H1 (cell line): ENCODE data around the gene ILF3. TPM values are rescaled to one million over a fixed set of nuclear protein-coding genes. Genes with fewer than 3 reads are reported as not detected.

ENCODE experiments used
- CTCF ChIA-PET: fragments of 300-600 bp; sonication (Branson Sonifier 250); formaldehyde crosslinking; loops from one replicate; lab custom pipeline; 2021; ENCODE audit not compliant: partially characterized antibody; lab: Charles Lee
- POLR2A ChIA-PET: fragments of 300-600 bp; sonication (Branson Sonifier 250); formaldehyde crosslinking; loops from one replicate; lab custom pipeline; 2021; ENCODE audit warnings: inconsistent platforms; ENCODE audit not compliant: partially characterized antibody; lab: Charles Lee
- DNase-seq, 2 experiments: peaks; one replicate each; pipeline versions ENCODE4 v3.0.0 to v3.0.0-alpha.2; 2010 to 2022; ENCODE audit warnings: low spot score in 2 of 2, low read depth in 1 of 2, mixed read lengths in 1 of 2
- FAIRE-seq: peaks from 2 replicates; lab custom pipeline; 2011; peaks lifted over from hg19 to GRCh38; lab: Jason Lieb, UNC
- H2AFZ ChIP-seq: 2 replicates; pipeline ENCODE4 v1.8.1; 2012; ENCODE audit warnings: low read length, inconsistent platforms
- H2AK5ac ChIP-seq: 2 replicates; pipeline ENCODE4 v1.6.1; 2013; ENCODE audit warnings: low read depth, low read length
- H2BK120ac ChIP-seq: replicated peaks from 2 replicates; pipeline ENCODE3; 2013; ENCODE audit warnings: low read depth, low read length, inconsistent platforms
- H2BK12ac ChIP-seq: 2 replicates; pipeline ENCODE4 v1.6.1; 2013; ENCODE audit warnings: low read depth, low read length
- H2BK15ac ChIP-seq: 2 replicates; pipeline ENCODE4 v1.6.1; 2013; ENCODE audit warnings: low read length
- H2BK20ac ChIP-seq: 2 replicates; pipeline ENCODE4 v1.6.1; 2013; ENCODE audit warnings: low read length
- H2BK5ac ChIP-seq: 2 replicates; pipeline ENCODE4 v1.6.1; 2013; ENCODE audit warnings: low read depth, low read length
- H3K14ac ChIP-seq: 2 replicates; pipeline ENCODE4 v1.6.1; 2013; ENCODE audit warnings: inconsistent platforms; ENCODE audit not compliant: insufficient read length
- H3K18ac ChIP-seq: 2 replicates; pipeline ENCODE4 v1.6.1; 2013; ENCODE audit warnings: low read length; ENCODE audit errors: extremely low read depth
- H3K23ac ChIP-seq: 2 replicates; pipeline ENCODE4 v1.6.1; 2013; ENCODE audit warnings: inconsistent platforms; ENCODE audit not compliant: insufficient read length
- H3K23me2 ChIP-seq: 2 replicates; pipeline ENCODE4 v1.6.1; 2013; ENCODE audit warnings: low read depth, low read length
- H3K27ac ChIP-seq: 2 replicates; pipeline ENCODE4 v1.6.1; 2011; ENCODE audit warnings: low read depth, low read length, inconsistent platforms
- H3K27me3 ChIP-seq, 4 experiments: replicated peaks in 1 of 4; 1 replicate in 1 of 4; 2 replicates in 3 of 4; pipeline versions ENCODE4 v1.6.1 to v1.8.1; 2011 to 2013; ENCODE audit warnings: low read length in 3 of 4, mild to moderate bottlenecking in 3 of 4, inconsistent platforms in 2 of 4, mixed read lengths in 2 of 4, moderate library complexity in 1 of 4; ENCODE audit not compliant: control insufficient read depth in 3 of 4, insufficient read depth in 3 of 4; ENCODE audit errors: extremely low read depth in 1 of 4
- H3K36me3 ChIP-seq, 4 experiments: 2 replicates each; pipeline versions ENCODE4 v1.6.1 to v1.8.1; 2011 to 2013; ENCODE audit warnings: mild to moderate bottlenecking in 4 of 4, low read length in 3 of 4, moderate library complexity in 2 of 4, control low read depth in 1 of 4, inconsistent platforms in 1 of 4; ENCODE audit not compliant: insufficient read depth in 4 of 4, control insufficient read depth in 2 of 4
- H3K4ac ChIP-seq: replicated peaks from 2 replicates; pipeline ENCODE3; 2013; ENCODE audit warnings: low read length, low read depth, mixed read lengths, inconsistent platforms; ENCODE audit not compliant: insufficient read length
- H3K4me1 ChIP-seq, 4 experiments: replicated peaks in 1 of 4; 1 replicate in 1 of 4; 2 replicates in 3 of 4; pipeline versions ENCODE4 v1.6.1 to v1.8.1; 2011 to 2013; ENCODE audit warnings: low read length in 3 of 4, inconsistent platforms in 2 of 4, mixed read lengths in 1 of 4; ENCODE audit not compliant: insufficient read depth in 4 of 4, control insufficient read depth in 3 of 4
- H3K4me2 ChIP-seq, 2 experiments: 2 replicates each; pipeline versions ENCODE4 v1.6.1 to v1.8.1; 2011 to 2013; ENCODE audit warnings: low read depth in 2 of 2, low read length in 2 of 2, control low read depth in 1 of 2, inconsistent platforms in 1 of 2, mild to moderate bottlenecking in 1 of 2; ENCODE audit not compliant: insufficient read depth in 1 of 2
- H3K4me3 ChIP-seq, 4 experiments: fragments of 200-600, 300-600 bp in 1 of 4; sonication (generic), shearing (Covaris generic), sonication (Bioruptor Twin) in 1 of 4; 2 replicates each; pipeline versions ENCODE4 v1.5.1 to v1.8.1; 2011 to 2016; ENCODE audit warnings: low read length in 4 of 4, low read depth in 3 of 4, control low read depth in 2 of 4, inconsistent platforms in 2 of 4, mild to moderate bottlenecking in 2 of 4, mixed read lengths in 1 of 4, moderate library complexity in 1 of 4; ENCODE audit not compliant: insufficient read depth in 2 of 4; ENCODE audit errors: extremely low read depth in 1 of 4
- H3K56ac ChIP-seq: replicated peaks from 2 replicates; pipeline ENCODE3; 2013; ENCODE audit warnings: low read depth, mild to moderate bottlenecking, mixed read lengths, low read length, inconsistent platforms; ENCODE audit not compliant: insufficient read length
- H3K79me1 ChIP-seq: 2 replicates; pipeline ENCODE4 v1.6.1; 2013; ENCODE audit warnings: low read depth, low read length, control low read depth
- H3K79me2 ChIP-seq, 2 experiments: 2 replicates each; pipeline versions ENCODE4 v1.6.1 to v1.8.1; 2012 to 2013; ENCODE audit warnings: low read length in 2 of 2, mild to moderate bottlenecking in 2 of 2, inconsistent platforms in 1 of 2; ENCODE audit not compliant: insufficient read depth in 2 of 2, control insufficient read depth in 1 of 2
- H3K9ac ChIP-seq, 4 experiments: replicated peaks in 1 of 4; 1 replicate in 1 of 4; 2 replicates in 3 of 4; pipeline versions ENCODE4 v1.6.1 to v1.8.1; 2011 to 2013; ENCODE audit warnings: low read depth in 3 of 4, low read length in 3 of 4, control low read depth in 2 of 4, mild to moderate bottlenecking in 2 of 4, moderate library complexity in 2 of 4, inconsistent platforms in 1 of 4; ENCODE audit errors: extremely low read depth in 1 of 4
- H3K9me3 ChIP-seq, 2 experiments: 2 replicates each; pipeline versions ENCODE4 v1.6.1 to v1.8.1; 2012 to 2013; ENCODE audit warnings: mild to moderate bottlenecking in 2 of 2, moderate library complexity in 2 of 2, control low read depth in 1 of 2, inconsistent platforms in 1 of 2, low read depth in 1 of 2, low read length in 1 of 2, mixed read lengths in 1 of 2; ENCODE audit not compliant: insufficient read depth in 2 of 2
- H4K20me1 ChIP-seq, 2 experiments: replicated peaks in 1 of 2; 2 replicates each; pipeline versions ENCODE3 to v1.8.1; 2011 to 2013; ENCODE audit warnings: inconsistent platforms in 2 of 2, low read length in 2 of 2, mild to moderate bottlenecking in 1 of 2; ENCODE audit not compliant: insufficient read depth in 2 of 2, control insufficient read depth in 1 of 2
- H4K5ac ChIP-seq: 2 replicates; pipeline ENCODE4 v1.6.1; 2013; ENCODE audit warnings: low read length, low read depth, mixed read lengths, inconsistent platforms; ENCODE audit not compliant: insufficient read length
- H4K8ac ChIP-seq: 2 replicates; pipeline ENCODE4 v1.8.0; 2013; ENCODE audit warnings: mild to moderate bottlenecking, moderate library complexity, low read length, inconsistent platforms; ENCODE audit not compliant: insufficient read depth; ENCODE audit errors: extremely low read depth
- H4K91ac ChIP-seq: replicated peaks from 2 replicates; pipeline ENCODE3; 2013; ENCODE audit warnings: low read length, mixed read lengths, inconsistent platforms; ENCODE audit not compliant: insufficient read length
- BCL11A ChIP-seq, 2 experiments: IDR thresholded peaks; one replicate each; pipeline ENCODE4 v1.6.1; 2011; ENCODE audit warnings: low read depth in 2 of 2, low read length in 2 of 2, mild to moderate bottlenecking in 2 of 2
- CBX5 ChIP-seq: fragments of 300-800, 300-1000 bp; sonication (generic); IDR thresholded peaks from 2 replicates; pipeline ENCODE4 v1.7.1; 2016; ENCODE audit warnings: antibody characterized with exemption, low read length, low read depth
- CHD1 ChIP-seq: IDR thresholded peaks from 2 replicates; pipeline ENCODE4 v1.6.1; 2012; ENCODE audit warnings: low read depth, low read length, improper control_type of control experiment
- FOSL1 ChIP-seq: IDR thresholded peaks from 2 replicates; pipeline ENCODE4 v1.6.1; 2011; ENCODE audit warnings: mild to moderate bottlenecking, low read depth, low read length, moderate library complexity; ENCODE audit not compliant: insufficient read depth
- KDM5A ChIP-seq: fragments of 200-600 bp; IDR thresholded peaks from 2 replicates; pipeline ENCODE4 v1.7.1; 2012; ENCODE audit warnings: mild to moderate bottlenecking, low read length, inconsistent platforms, mixed read lengths
- MAFK ChIP-seq: IDR thresholded peaks from 2 replicates; pipeline ENCODE4 v1.6.1; 2012; ENCODE audit warnings: low read depth, mild to moderate bottlenecking, improper control_type of control experiment, low read length
- POLR2A ChIP-seq, 2 experiments: IDR thresholded peaks; 1 replicate in 1 of 2; 2 replicates in 1 of 2; pipeline ENCODE4 v1.6.1; 2011; ENCODE audit warnings: low read depth in 2 of 2, low read length in 2 of 2, mild to moderate bottlenecking in 2 of 2; ENCODE audit errors: control extremely low read depth in 1 of 2
- RNF2 ChIP-seq: fragments of 200-900, 300-1000 bp; sonication (generic); IDR thresholded peaks from 2 replicates; pipeline ENCODE4 v1.7.1; 2016; ENCODE audit warnings: borderline replicate concordance, low read depth, mild to moderate bottlenecking, antibody characterized with exemption, low read length; ENCODE audit not compliant: poor library complexity, severe bottlenecking; ENCODE audit errors: missing control alignments
- SP1 ChIP-seq: IDR thresholded peaks from 2 replicates; pipeline ENCODE4 v1.6.1; 2011; ENCODE audit warnings: low read depth, low read length
- TBP ChIP-seq: IDR thresholded peaks from 2 replicates; pipeline ENCODE4 v1.6.1; 2011; ENCODE audit warnings: low read depth, low read length, improper control_type of control experiment
- TEAD4 ChIP-seq: IDR thresholded peaks from 2 replicates; pipeline ENCODE4 v1.6.1; 2012; ENCODE audit warnings: low read depth, low read length, inconsistent platforms, mixed read lengths
- WGBS, 2 experiments: shearing (Covaris generic) in 1 of 2; methylation state at CpG; one replicate each; pipeline versions ENCODE4 v1.1.6 to v1.1.7; 2013 to 2015; ENCODE audit warnings: low lambda C conversion rate in 2 of 2, mixed read lengths in 2 of 2, inconsistent platforms in 1 of 2, low coverage in 1 of 2, missing lambda C conversion rate in 1 of 2; ENCODE audit not compliant: insufficient replicate concordance in 2 of 2, insufficient coverage in 1 of 2, insufficient read length in 1 of 2; ENCODE audit errors: extremely low coverage in 1 of 2, missing lambda C conversion rate in 1 of 2; 5-methylcytosine and 5-hydroxymethylcytosine counted together
- polyA plus RNA-seq, 7 experiments: library from polyadenylated mRNA; depleted of rRNA in 3 of 7; stranded (reverse) in 5 of 7; unstranded in 2 of 7; fragments of >200 nt in 5 of 7; fragments of 200-250 nt in 2 of 7; gene quantifications; 1 replicate in 5 of 7; 2 replicates in 1 of 7; 4 replicates in 1 of 7; pipeline versions ENCODE4 v1.2.1 to v1.2.3, GENCODE V29; 2011 to 2013; ENCODE audit warnings: missing spikeins in 2 of 7, mixed read lengths in 2 of 7
- total RNA-seq: library from RNA; stranded (reverse); fragmentation: NEBNext Ultra II Directional; extraction: Animal tissue kit (Norgen Biotek cat#: 25700); gene quantifications from 2 replicates; pipeline ENCODE4 v1.2.1, GENCODE V29; 2021
- TF ChIP-seq, protein P1 (sequence below): IDR thresholded peaks from 2 replicates; pipeline ENCODE4 v1.6.1; 2011; ENCODE audit warnings: low read length, improper control_type of control experiment

Gene ILF3
- total and polyA plus RNA-seq, 2 of the 8 experiments (the other 6 are each of a cell fraction or from before 2014, with no cell fraction given): 291 to 695 TPM

DNA sequence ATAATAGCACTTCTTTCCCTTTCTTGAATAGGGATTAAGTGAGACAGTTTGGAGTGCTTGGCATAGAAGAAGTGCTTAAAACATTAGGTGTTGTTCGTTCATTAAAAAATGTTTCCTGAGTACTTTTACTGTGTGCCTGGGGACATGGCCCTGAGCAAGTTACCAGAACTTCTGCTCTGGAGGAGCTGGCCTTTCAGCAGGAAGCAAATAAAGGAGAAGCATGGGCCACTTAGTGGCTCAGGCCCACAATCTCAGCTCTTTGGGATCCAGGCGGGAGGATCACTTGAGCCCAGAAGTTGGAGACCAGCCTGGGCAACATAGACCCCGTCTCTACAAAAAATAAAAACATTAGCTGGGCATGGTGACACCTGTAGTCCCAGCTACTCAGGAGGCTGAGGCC lies 69.4 kb downstream of the ILF3 start:
- H3K18ac ChIP-seq: no peak overlapping the region
- H3K4me2 ChIP-seq: no peak overlapping the region
- peaks cover 5% of the 10 kb centered on the region for H3K23me2 ChIP-seq
- H3K4me3 ChIP-seq: no peak overlapping the region
- no peaks in the 10 kb centered on the region for H3K27me3 ChIP-seq
- no peak overlapping the region for H3K23ac ChIP-seq
- FAIRE-seq (no peak), DNase-seq (no peak)
- peaks cover 18% of the 10 kb centered on the region for H3K79me1 ChIP-seq
- no peak overlapping the region for H3K14ac ChIP-seq
- H4K91ac ChIP-seq: no peak overlapping the region
- H3K27ac ChIP-seq: no peak overlapping the region
- ChIA-PET POLR2A (interaction anchor here (0.7 kb wide), 1 partner anchor 45 kb away, joined by 3 read pairs; no protein-coding TSS in a partner anchor), CTCF (interaction anchor here (1.4 kb wide), 1 partner anchor 138 kb away, joined by 4 read pairs; no protein-coding TSS in a partner anchor)
- H2BK12ac ChIP-seq: no peak overlapping the region
- no peak overlapping the region for H2BK5ac ChIP-seq
- H2AK5ac ChIP-seq: no peak overlapping the region
- H2BK120ac ChIP-seq: no peak overlapping the region
- no peak overlapping the region for H3K9ac ChIP-seq
- H3K9me3 ChIP-seq: no peaks in the 10 kb centered on the region
- no peak overlapping the region for H2BK20ac ChIP-seq
- H2AFZ ChIP-seq: no peak overlapping the region
- H3K56ac ChIP-seq: no peak overlapping the region
- TF ChIP-seq TBP (no peak), KDM5A (no peak), RNF2 (no peak), CBX5 (no peak), TEAD4 (no peak), POLR2A (IDR thresholded peaks at IDR 0.05; ENCODE audit: control extremely low read depth in 1 of 2, low read depth in 2 of 2, low read length in 2 of 2) (no peak), MAFK (no peak), FOSL1 (no peak), BCL11A (IDR thresholded peaks at IDR 0.05; ENCODE audit: low read depth in 2 of 2, low read length in 2 of 2) (no peak), CHD1 (no peak), SP1 (no peak)
- TF ChIP-seq, protein P1, sequence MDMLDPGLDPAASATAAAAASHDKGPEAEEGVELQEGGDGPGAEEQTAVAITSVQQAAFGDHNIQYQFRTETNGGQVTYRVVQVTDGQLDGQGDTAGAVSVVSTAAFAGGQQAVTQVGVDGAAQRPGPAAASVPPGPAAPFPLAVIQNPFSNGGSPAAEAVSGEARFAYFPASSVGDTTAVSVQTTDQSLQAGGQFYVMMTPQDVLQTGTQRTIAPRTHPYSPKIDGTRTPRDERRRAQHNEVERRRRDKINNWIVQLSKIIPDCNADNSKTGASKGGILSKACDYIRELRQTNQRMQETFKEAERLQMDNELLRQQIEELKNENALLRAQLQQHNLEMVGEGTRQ: no peak
- H3K79me2 ChIP-seq: peaks cover 34 to 94% of the 10 kb centered on the region in 2 experiments
- H4K8ac ChIP-seq: no peak overlapping the region
- H3K4me1 ChIP-seq: peaks cover 0 to 12% (median 5%) of the 10 kb centered on the region in 4 experiments; a peak in 5 of 7 replicates
- H4K5ac ChIP-seq: no peak overlapping the region
- H2BK15ac ChIP-seq: no peak overlapping the region
- 85% methylated on average over 3 of the region's 3 CpGs; no CpG with 5 or more reads in 1 of the 2 experiments for WGBS, 2 experiments
- peaks cover 23 to 39% of the 10 kb centered on the region in 2 experiments for H4K20me1 ChIP-seq
- no peak overlapping the region for H3K4ac ChIP-seq
- H3K36me3 ChIP-seq: peaks cover 0 to 3% (median 0%) of the 10 kb centered on the region in 4 experiments; a peak in 1 of 8 replicates
